Measurements from ENCODE around the gene GRM5.

The GRM5 gene

DNA sequence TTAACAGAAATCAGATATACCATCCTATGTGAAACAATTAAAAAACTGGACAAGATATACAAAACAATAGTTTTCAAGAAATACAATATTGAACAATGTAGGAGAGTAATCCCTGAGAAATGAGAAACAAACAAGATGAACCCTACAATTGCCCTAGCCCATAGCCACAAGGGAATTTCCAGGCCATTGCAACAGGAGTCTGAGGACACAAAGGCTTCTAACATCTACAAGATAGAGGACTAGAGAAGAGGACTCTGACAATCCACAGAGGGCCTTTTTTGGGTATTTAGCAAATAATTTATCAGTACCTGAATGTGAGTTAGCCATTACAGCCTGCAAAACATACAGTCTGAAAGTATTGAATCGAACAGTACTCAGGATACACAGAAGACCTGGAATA is 251.7 kb downstream of the GRM5 start:
- TF ChIP-seq, protein P1, sequence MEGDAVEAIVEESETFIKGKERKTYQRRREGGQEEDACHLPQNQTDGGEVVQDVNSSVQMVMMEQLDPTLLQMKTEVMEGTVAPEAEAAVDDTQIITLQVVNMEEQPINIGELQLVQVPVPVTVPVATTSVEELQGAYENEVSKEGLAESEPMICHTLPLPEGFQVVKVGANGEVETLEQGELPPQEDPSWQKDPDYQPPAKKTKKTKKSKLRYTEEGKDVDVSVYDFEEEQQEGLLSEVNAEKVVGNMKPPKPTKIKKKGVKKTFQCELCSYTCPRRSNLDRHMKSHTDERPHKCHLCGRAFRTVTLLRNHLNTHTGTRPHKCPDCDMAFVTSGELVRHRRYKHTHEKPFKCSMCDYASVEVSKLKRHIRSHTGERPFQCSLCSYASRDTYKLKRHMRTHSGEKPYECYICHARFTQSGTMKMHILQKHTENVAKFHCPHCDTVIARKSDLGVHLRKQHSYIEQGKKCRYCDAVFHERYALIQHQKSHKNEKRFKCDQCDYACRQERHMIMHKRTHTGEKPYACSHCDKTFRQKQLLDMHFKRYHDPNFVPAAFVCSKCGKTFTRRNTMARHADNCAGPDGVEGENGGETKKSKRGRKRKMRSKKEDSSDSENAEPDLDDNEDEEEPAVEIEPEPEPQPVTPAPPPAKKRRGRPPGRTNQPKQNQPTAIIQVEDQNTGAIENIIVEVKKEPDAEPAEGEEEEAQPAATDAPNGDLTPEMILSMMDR (IDR thresholded peaks at IDR 0.05; ENCODE audit: insufficient read depth, low read length, poor library complexity, severe bottlenecking), result no peak
- H3K27me3 ChIP-seq (replicated peaks; ENCODE audit: control insufficient read depth, insufficient read depth, low read length), result no peaks in the 10 kb centered on the region
- no peak overlapping the region for H3K4me3 ChIP-seq (replicated peaks; ENCODE audit: low read depth, low read length)
- no peak for DNase-seq (ENCODE audit: extremely low read depth, insufficient read length)
- H3K36me3 ChIP-seq (ENCODE audit: control insufficient read depth, insufficient read depth, low read length), result no peaks in the 10 kb centered on the region

DNA sequence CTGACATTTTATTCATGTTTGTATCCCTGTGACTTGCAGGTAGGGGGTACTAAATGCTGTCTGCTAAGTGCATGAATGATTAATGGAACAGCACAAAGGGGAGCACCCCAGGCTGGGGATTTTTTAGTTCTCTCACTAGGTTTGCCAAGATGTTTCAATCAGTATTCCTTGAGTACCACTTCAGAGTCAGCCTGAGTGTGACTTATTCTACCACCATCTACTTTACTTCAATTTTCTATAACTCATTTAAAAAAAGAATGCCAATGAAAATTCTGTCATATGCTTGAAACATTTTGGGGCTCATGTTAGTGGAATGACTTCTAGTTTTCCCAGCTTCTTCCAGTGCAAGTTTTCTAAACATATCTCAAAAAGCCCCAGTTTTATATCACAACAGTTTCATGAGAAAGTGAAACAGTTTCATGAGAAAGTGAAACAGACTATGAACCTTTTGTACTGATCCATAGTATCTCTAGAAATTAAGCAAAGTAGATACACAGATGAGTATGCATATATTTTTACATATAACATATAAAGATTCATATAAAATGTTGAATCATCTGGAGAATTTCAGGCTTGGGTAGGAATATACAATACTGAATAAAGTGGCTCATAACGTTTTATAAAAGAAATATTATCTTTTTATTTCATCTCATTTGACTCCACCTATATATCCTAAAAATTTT is 252.4 kb downstream of the GRM5 start:
- Histone ChIP-seq H3K27me3 (replicated peaks; ENCODE audit: control insufficient read depth, insufficient read depth, low read length) (no peaks in the 10 kb centered on the region), H3K4me3 (replicated peaks; ENCODE audit: low read depth, low read length) (no peak overlapping the region), H3K36me3 (ENCODE audit: control insufficient read depth, insufficient read depth, low read length) (no peaks in the 10 kb centered on the region)
- TF ChIP-seq, protein P1 (IDR thresholded peaks at IDR 0.05; ENCODE audit: insufficient read depth, low read length, poor library complexity, severe bottlenecking), result no peak
- peak; percentile 21 for DNase-seq (ENCODE audit: extremely low read depth, insufficient read length)

GRCh38 chr11:88810420-88811097 is 255.2 kb downstream of the GRM5 start:
- Histone ChIP-seq H3K4me3 (replicated peaks; ENCODE audit: low read depth, low read length) (no peak overlapping the region), H3K27me3 (replicated peaks; ENCODE audit: control insufficient read depth, insufficient read depth, low read length) (no peaks in the 10 kb centered on the region), H3K36me3 (ENCODE audit: control insufficient read depth, insufficient read depth, low read length) (no peaks in the 10 kb centered on the region)
- no peak for DNase-seq (ENCODE audit: extremely low read depth, insufficient read length)
- TF ChIP-seq, protein P1 (IDR thresholded peaks at IDR 0.05; ENCODE audit: insufficient read depth, low read length, poor library complexity, severe bottlenecking), result no peak

- H3K36me3 ChIP-seq (ENCODE audit: control insufficient read depth, insufficient read depth, low read length), result no peaks in the 10 kb centered on the region
- no peak for DNase-seq (ENCODE audit: extremely low read depth, insufficient read length)
Observed at GRCh38 chr11:88809126-88809525, 256.7 kb downstream of the GRM5 start.

GRCh38 chr11:88807349-88807748 is 258.4 kb downstream of the GRM5 start:
- H3K36me3 ChIP-seq (ENCODE audit: control insufficient read depth, insufficient read depth, low read length), result no peaks in the 10 kb centered on the region
- H3K27me3 ChIP-seq (replicated peaks; ENCODE audit: control insufficient read depth, insufficient read depth, low read length), result no peaks in the 10 kb centered on the region
- no peak for DNase-seq (ENCODE audit: extremely low read depth, insufficient read length)
- TF ChIP-seq, protein P1 (IDR thresholded peaks at IDR 0.05; ENCODE audit: insufficient read depth, low read length, poor library complexity, severe bottlenecking), result no peak
- no peak overlapping the region for H3K4me3 ChIP-seq (replicated peaks; ENCODE audit: low read depth, low read length)

More at GRCh38 chr11:88809126-88809525, 256.7 kb downstream of the GRM5 start:
- no peak overlapping the region for H3K4me3 ChIP-seq (replicated peaks; ENCODE audit: low read depth, low read length)
- TF ChIP-seq, protein P1 (IDR thresholded peaks at IDR 0.05; ENCODE audit: insufficient read depth, low read length, poor library complexity, severe bottlenecking), result no peak
- H3K27me3 ChIP-seq (replicated peaks; ENCODE audit: control insufficient read depth, insufficient read depth, low read length), result no peaks in the 10 kb centered on the region

All from GM06990 (cell line).